ENCODE measurements around the gene OAS2. TPM values are rescaled to one million over a fixed set of nuclear protein-coding genes. Genes with fewer than 3 reads are reported as not detected.

Gene OAS2
- total RNA-seq, 2 donors from 2014 or later = 11.9 to 21.2 TPM

GRCh38 chr12:113014565-113014964 is 36.2 kb downstream of the OAS2 start:
- H3K27me3 ChIP-seq (replicated peaks; ENCODE audit: insufficient read depth) = no peaks in the 10 kb centered on the region
- DNase-seq (ENCODE audit: low spot score) (no peak), ATAC-seq (ENCODE audit: insufficient number of reproducible peaks, low FRiP score, low read depth) (no peak)
- H3K36me3 ChIP-seq = no peaks in the 10 kb centered on the region
- no peak overlapping the region for H3K4me3 ChIP-seq
- H3K4me1 ChIP-seq (ENCODE audit: control insufficient read depth in 1 of 2, low read depth in 2 of 2) = no peaks in the 10 kb centered on the region
- H3K27ac ChIP-seq = no peak overlapping the region
- no peak for TF ChIP-seq CTCF (IDR thresholded peaks at IDR 0.05)
- no peaks in the 10 kb centered on the region for H3K9me3 ChIP-seq

DNA sequence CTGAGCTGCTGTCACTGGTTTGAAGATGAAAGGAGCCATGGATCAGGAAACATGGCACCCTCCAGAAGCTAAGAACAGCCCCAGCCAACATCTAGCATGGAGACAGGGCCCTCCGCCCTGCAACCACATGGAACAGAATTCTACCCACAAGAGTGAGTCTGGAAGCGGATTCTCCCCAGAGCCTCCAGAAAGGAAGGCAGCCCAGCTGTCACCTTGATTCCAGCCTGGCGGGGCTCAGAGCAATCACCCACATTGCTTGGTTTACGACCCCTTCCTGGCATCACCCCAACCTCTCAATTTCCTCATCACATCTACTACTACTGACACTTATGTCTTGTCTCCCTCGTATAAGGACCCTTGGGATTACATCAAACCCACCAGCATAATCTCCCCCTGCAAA is 38.5 kb downstream of the OAS2 start:
- Histone ChIP-seq H3K27ac (no peak overlapping the region), H3K9me3 (no peaks in the 10 kb centered on the region), H3K4me3 (no peak overlapping the region), H3K27me3 (replicated peaks; ENCODE audit: insufficient read depth) (no peaks in the 10 kb centered on the region), H3K4me1 (ENCODE audit: control insufficient read depth in 1 of 2, low read depth in 2 of 2) (no peaks in the 10 kb centered on the region), H3K36me3 (no peaks in the 10 kb centered on the region)
- DNase-seq (ENCODE audit: low spot score) (no peak), ATAC-seq (ENCODE audit: insufficient number of reproducible peaks, low FRiP score, low read depth) (no peak)
- TF ChIP-seq CTCF (IDR thresholded peaks at IDR 0.05) = no peak

- Histone ChIP-seq H3K27me3 (replicated peaks; ENCODE audit: insufficient read depth) (no peaks in the 10 kb centered on the region), H3K27ac (no peak overlapping the region), H3K9me3 (no peaks in the 10 kb centered on the region), H3K4me1 (ENCODE audit: control insufficient read depth in 1 of 2, low read depth in 2 of 2) (no peaks in the 10 kb centered on the region), H3K4me3 (no peak overlapping the region), H3K36me3 (no peaks in the 10 kb centered on the region)
- DNase-seq (ENCODE audit: low spot score) = no peak
- ATAC-seq (ENCODE audit: insufficient number of reproducible peaks, low FRiP score, low read depth) = no peak
- no peak for TF ChIP-seq CTCF (IDR thresholded peaks at IDR 0.05)
Observed at GRCh38 chr12:113019025-113019424, 40.7 kb downstream of the OAS2 start.

GRCh38 chr12:113021500-113021899 is 43.2 kb downstream of the OAS2 start:
- Histone ChIP-seq H3K27me3 (replicated peaks; ENCODE audit: insufficient read depth) (no peaks in the 10 kb centered on the region), H3K9me3 (no peaks in the 10 kb centered on the region), H3K36me3 (no peaks in the 10 kb centered on the region), H3K27ac (no peak overlapping the region), H3K4me3 (no peak overlapping the region), H3K4me1 (ENCODE audit: control insufficient read depth in 1 of 2, low read depth in 2 of 2) (no peaks in the 10 kb centered on the region)
- TF ChIP-seq CTCF (IDR thresholded peaks at IDR 0.05) = no peak
- DNase-seq (ENCODE audit: low spot score) (no peak), ATAC-seq (ENCODE audit: insufficient number of reproducible peaks, low FRiP score, low read depth) (no peak)

DNA sequence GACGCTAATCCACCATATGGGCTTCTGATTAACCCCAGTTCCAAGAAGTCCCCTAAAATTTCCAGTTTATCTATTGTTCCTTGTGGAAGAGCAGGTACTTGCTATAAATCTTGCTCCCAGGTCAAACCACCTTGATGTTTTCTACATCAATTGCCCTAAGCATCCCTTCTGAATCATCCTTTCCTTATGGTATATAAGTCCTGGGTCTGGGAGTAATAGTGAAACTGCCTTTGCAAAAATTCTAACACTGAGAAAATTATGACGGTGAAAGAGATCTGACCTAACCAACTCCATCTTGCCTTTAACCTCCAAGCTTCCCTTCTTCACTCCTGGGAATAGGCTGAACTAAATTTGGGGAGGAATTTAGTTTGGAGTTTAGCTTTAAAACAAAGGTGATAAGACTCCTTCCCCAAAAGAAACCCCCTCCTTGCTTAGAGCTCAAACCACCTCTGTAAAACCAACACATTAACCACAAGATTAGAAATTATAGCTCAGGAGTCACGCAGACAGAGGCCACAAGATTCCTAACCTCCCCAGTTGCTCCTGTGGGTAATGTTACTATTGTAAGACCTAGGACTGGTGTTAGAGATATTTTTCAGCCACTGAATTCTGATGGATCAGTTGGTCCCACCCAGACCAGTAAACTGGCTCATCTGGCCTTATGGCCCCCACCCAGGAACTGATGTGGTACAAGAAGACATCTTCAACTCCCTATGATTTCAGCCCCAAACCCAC is 44.4 kb downstream of the OAS2 start:
- Histone ChIP-seq H3K4me3 (no peak overlapping the region), H3K9me3 (no peaks in the 10 kb centered on the region), H3K27ac (no peak overlapping the region), H3K36me3 (no peaks in the 10 kb centered on the region), H3K27me3 (replicated peaks; ENCODE audit: insufficient read depth) (no peaks in the 10 kb centered on the region), H3K4me1 (ENCODE audit: control insufficient read depth in 1 of 2, low read depth in 2 of 2) (no peaks in the 10 kb centered on the region)
- DNase-seq (ENCODE audit: low spot score) (no peak), ATAC-seq (ENCODE audit: insufficient number of reproducible peaks, low FRiP score, low read depth) (no peak)
- no peak for TF ChIP-seq CTCF (IDR thresholded peaks at IDR 0.05)

All from thoracic aorta (tissue), 2 donors.